Skeletal muscle satellite cell (primary cell): ENCODE measurements around the gene EPHA8.

Experiments used
- H3K27me3 ChIP-seq: 2 replicates; pipeline ENCODE4 v1.7.0; 2013; ENCODE audit warnings: low read length; ENCODE audit not compliant: control insufficient read depth, insufficient read depth
- H3K36me3 ChIP-seq: 2 replicates; pipeline ENCODE4 v1.7.0; 2013; ENCODE audit warnings: mild to moderate bottlenecking, control low read depth, low read length; ENCODE audit not compliant: insufficient read depth
- H3K4me1 ChIP-seq: 2 replicates; pipeline ENCODE4 v1.7.0; 2013; ENCODE audit warnings: low read length; ENCODE audit not compliant: control insufficient read depth, insufficient read depth
- H3K4me2 ChIP-seq: 2 replicates; pipeline ENCODE4 v1.7.0; 2013; ENCODE audit warnings: mild to moderate bottlenecking, low read length
- H3K4me3 ChIP-seq: 2 replicates; pipeline ENCODE4 v1.7.0; 2013; ENCODE audit warnings: low read length
- H3K9ac ChIP-seq: 2 replicates; pipeline ENCODE4 v1.7.0; 2013; ENCODE audit warnings: mild to moderate bottlenecking, low read depth, low read length, moderate library complexity
- H3K9me3 ChIP-seq: replicated peaks from 2 replicates; pipeline ENCODE4 v1.7.0; 2013; ENCODE audit warnings: mild to moderate bottlenecking, control low read depth, low read length

EPHA8 gene

DNA sequence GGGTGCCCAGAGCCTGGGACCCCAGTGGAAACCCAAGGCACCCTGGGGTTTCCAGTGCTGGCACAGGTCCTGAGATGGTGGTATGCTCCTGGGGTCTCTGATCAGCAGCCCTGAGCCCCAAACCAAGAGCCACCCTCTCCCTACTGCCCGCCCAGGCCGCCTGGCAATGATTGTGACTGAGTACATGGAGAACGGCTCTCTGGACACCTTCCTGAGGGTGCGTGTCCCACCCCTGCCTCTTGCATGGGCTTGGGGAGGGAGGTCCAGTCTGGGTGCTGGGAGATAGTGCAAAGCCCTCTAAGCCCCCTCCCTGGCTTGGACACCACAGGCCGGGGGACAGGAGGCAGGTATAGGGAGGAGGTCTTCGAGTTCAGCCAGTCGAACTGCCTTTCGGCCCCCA, 34.7 kb downstream of the EPHA8 start:
- Histone ChIP-seq H3K9ac (no peak overlapping the region), H3K36me3 (no peaks in the 10 kb centered on the region), H3K4me2 (no peak overlapping the region), H3K4me1 (no peaks in the 10 kb centered on the region), H3K9me3 (no peaks in the 10 kb centered on the region), H3K4me3 (no peak overlapping the region), H3K27me3 (peaks cover 42% of the 10 kb centered on the region)

DNA sequence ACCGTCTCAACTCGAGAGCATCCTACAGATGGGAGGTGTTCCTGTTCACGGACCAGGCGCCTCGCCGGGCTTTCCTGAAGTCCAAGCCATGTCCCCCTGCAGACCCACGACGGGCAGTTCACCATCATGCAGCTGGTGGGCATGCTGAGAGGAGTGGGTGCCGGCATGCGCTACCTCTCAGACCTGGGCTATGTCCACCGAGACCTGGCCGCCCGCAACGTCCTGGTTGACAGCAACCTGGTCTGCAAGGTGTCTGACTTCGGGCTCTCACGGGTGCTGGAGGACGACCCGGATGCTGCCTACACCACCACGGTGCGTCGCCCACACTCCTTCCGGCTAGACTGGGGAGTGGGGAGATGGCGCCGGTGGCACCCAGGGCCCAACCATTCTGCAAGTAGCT, 35.4 kb downstream of the EPHA8 start:
- Histone ChIP-seq H3K9ac (no peak overlapping the region), H3K4me3 (no peak overlapping the region), H3K27me3 (peaks cover 44% of the 10 kb centered on the region), H3K36me3 (no peaks in the 10 kb centered on the region), H3K4me1 (no peaks in the 10 kb centered on the region), H3K4me2 (no peak overlapping the region), H3K9me3 (no peaks in the 10 kb centered on the region)

DNA sequence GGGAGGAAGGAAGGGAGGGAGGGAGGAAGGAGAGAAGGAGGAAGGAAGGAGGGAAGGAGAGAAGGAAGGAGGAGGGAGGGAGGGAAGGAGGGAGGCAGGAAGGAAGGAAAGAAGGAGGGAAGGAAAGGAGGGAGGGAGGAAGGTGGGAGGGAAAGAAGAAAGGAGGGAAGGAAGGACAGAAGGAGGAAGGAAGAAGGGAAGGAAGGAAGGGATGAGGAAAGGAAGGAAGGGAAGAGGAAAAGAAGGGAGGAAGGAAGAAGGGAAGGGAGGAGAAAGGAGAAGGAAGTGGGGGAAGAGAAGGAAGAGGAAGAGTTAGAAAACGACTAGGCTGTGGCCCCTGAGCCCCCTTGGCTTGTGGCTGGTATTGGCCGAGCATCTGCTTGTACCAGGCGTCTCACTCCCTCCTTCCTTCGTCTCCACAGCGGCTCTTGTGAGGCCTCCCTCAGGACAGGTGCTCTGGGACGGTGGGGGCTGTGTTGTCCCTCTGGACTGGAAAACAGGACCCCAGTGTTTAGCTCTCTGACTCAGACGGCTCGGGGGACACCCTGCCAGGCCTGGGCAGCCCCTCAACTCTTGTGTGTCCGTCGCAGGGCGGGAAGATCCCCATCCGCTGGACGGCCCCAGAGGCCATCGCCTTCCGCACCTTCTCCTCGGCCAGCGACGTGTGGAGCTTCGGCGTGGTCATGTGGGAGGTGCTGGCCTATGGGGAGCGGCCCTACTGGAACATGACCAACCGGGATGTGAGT, 37.0 kb downstream of the EPHA8 start:
- Histone ChIP-seq H3K4me1 (no peaks in the 10 kb centered on the region), H3K9me3 (no peaks in the 10 kb centered on the region), H3K9ac (no peak overlapping the region), H3K27me3 (peaks cover 53% of the 10 kb centered on the region), H3K4me2 (no peak overlapping the region), H3K4me3 (no peak overlapping the region), H3K36me3 (no peaks in the 10 kb centered on the region)

DNA sequence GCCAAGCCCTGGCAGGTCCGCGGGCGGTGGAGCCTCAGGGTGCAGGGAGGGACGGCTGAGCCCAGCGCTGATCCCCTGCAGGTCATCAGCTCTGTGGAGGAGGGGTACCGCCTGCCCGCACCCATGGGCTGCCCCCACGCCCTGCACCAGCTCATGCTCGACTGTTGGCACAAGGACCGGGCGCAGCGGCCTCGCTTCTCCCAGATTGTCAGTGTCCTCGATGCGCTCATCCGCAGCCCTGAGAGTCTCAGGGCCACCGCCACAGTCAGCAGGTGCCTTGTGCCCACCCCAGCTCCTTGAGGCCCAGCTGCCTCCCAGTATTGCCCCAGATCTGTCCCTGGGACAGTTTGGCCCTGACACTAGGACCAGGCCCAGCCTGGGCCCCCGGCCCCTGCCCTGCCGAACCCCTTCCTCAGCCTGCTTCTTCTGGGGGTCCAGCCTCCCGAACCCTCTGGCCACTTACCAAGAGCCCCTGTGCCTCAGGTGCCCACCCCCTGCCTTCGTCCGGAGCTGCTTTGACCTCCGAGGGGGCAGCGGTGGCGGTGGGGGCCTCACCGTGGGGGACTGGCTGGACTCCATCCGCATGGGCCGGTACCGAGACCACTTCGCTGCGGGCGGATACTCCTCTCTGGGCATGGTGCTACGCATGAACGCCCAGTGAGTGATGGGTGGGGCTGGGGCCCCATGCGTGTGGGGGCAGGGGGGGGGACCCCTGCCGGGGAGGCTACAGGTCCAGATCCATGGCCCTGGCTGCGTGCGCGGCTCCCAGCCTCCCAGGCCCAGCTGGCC, 37.7 kb downstream of the EPHA8 start:
- H3K9me3 ChIP-seq: no peaks in the 10 kb centered on the region
- H3K4me2 ChIP-seq: no peak overlapping the region
- peaks cover 54% of the 10 kb centered on the region for H3K27me3 ChIP-seq
- H3K36me3 ChIP-seq: no peaks in the 10 kb centered on the region
- no peak overlapping the region for H3K9ac ChIP-seq
- H3K4me3 ChIP-seq: no peak overlapping the region
- H3K4me1 ChIP-seq: no peaks in the 10 kb centered on the region

DNA sequence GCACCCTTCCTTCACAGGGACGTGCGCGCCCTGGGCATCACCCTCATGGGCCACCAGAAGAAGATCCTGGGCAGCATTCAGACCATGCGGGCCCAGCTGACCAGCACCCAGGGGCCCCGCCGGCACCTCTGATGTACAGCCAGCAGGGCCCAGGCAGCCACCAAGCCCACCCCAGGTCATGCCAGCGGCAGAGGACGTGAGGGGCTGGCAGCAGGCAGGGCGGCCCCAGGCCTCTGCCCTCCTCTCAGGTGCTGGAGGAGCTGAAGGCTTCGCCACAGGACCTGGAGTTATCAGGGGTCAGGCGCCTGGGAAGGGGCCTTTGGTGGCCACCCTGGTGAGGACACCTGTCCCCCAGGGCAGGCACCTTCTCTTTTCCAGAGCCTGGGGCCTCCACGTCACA, 38.3 kb downstream of the EPHA8 start:
- H3K4me3 ChIP-seq: no peak overlapping the region
- H3K36me3 ChIP-seq: no peaks in the 10 kb centered on the region
- no peak overlapping the region for H3K9ac ChIP-seq
- no peak overlapping the region for H3K4me2 ChIP-seq
- H3K4me1 ChIP-seq: no peaks in the 10 kb centered on the region
- peaks cover 60% of the 10 kb centered on the region for H3K27me3 ChIP-seq
- H3K9me3 ChIP-seq: no peaks in the 10 kb centered on the region

DNA sequence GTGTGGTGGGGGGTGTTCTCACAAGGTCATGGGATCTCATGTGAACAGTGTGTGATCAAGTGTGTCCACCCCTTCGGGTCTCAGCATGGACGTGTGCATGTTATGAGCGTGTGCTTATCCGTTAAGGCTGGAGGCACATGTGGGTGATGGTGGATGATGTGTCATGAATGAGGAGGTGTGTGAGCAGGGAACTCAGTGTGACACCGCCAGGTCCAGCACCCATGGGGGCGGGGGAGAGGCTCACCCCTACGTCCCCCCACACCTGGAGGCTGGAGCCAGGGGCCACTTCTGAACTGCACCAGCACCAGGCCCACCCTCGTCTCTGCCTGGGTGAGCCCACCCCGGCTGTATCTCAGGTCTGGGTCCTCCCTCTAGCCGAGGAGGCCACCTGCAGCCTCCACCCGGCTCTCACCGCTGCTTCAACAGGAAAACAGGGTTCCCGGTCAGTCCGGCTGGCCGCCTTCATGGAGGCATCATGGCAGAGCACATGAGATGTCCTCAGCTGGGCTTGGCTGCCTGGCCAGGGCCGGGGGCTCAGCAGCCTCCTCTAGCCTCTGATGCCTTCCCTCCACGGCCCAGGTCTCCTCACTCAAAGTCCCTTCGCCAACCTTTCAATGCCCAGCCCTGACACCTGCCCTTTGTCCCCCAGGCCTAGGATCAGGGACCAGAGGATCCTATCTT, 38.9 kb downstream of the EPHA8 start:
- H3K4me1 ChIP-seq: no peaks in the 10 kb centered on the region
- H3K4me3 ChIP-seq: no peak overlapping the region
- no peaks in the 10 kb centered on the region for H3K36me3 ChIP-seq
- H3K9me3 ChIP-seq: no peaks in the 10 kb centered on the region
- no peak overlapping the region for H3K4me2 ChIP-seq
- peaks cover 65% of the 10 kb centered on the region for H3K27me3 ChIP-seq
- no peak overlapping the region for H3K9ac ChIP-seq

DNA sequence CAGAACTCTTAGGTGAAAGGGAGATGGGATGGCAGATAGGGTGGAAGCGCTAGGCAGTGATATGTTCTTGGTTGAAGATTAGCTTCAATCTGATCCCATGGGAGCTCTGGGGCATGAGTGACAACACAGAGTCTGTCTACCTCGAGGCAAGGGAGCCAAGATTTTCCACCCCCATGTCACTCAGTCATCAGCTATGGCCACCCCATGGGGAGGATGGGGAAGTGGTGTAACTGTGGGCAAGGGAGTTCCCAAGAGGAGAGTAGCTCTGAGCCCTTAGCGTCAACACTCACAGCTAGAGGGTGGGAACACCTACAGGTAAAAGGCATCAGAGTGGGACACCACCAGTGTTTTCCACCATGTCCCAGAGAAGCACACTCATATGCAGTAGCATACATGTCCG, 42.9 kb downstream of the EPHA8 start:
- Histone ChIP-seq H3K9me3 (no peaks in the 10 kb centered on the region), H3K4me2 (no peak overlapping the region), H3K4me3 (no peak overlapping the region), H3K27me3 (peaks cover 67% of the 10 kb centered on the region), H3K4me1 (no peaks in the 10 kb centered on the region), H3K36me3 (no peaks in the 10 kb centered on the region), H3K9ac (no peak overlapping the region)

DNA sequence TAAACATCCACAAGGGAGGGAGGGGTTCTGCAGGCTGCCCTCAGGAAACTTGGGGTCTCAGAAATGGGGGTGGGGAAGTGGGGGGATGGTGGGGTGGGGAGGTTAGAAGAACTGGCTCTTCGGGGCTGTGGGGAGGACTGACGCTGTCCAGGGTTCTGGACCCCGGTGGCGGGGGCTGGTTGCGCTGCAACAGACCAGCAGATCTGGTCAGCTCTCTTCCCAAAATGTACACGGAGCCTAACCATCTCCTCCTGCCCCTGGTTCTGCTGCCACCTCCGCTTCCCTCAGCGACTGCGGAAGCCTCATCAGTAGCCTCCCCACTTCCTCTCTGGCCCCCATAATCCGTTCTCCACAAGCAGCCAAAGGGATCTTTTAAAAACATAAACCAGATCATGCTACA, 43.9 kb downstream of the EPHA8 start:
- Histone ChIP-seq H3K4me1 (no peaks in the 10 kb centered on the region), H3K4me3 (no peak overlapping the region), H3K36me3 (no peaks in the 10 kb centered on the region), H3K27me3 (peaks cover 63% of the 10 kb centered on the region), H3K9me3 (no peaks in the 10 kb centered on the region), H3K4me2 (no peak overlapping the region), H3K9ac (no peak overlapping the region)

DNA sequence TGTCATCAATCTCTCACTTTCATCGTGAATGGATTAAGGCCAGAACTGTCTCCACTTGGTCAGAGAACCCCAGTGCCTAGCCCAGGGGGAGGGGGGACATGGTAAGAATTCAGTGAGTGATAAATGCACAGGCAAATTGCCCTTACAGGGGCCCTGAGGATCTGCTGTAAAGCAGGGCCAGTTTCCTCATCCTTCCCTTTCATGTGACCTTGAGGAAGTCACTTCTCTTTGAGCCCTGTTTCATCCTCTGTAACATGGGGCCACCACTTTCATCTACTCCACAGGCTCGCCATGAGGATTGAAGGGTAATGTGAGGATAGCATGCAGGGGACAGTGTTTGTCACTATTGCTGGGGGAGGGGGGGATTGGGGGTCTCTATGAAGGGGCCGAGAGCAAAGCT, 45.1 kb downstream of the EPHA8 start:
- Histone ChIP-seq H3K9me3 (no peaks in the 10 kb centered on the region), H3K9ac (no peak overlapping the region), H3K27me3 (peaks cover 67% of the 10 kb centered on the region), H3K36me3 (no peaks in the 10 kb centered on the region), H3K4me3 (no peak overlapping the region), H3K4me1 (no peaks in the 10 kb centered on the region), H3K4me2 (no peak overlapping the region)

DNA sequence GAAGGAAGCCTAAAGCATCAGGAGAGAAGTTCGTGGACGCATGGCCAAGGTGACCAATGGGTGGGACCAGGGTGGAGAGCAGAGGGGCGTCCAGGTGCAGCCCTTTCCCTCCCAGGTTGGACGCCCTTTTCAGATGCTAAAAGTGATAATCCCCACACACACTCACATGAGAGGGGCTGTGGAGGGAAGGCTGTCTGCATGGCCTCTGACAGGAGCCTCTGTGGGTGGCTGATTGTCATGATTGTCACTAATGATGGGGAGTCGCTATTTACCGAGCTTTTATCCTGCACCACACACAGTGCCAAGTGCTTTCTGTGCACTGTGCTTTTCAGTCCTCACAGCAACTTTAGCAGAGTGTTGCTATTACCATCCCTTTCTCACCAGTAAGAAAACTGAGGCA, 46.0 kb downstream of the EPHA8 start:
- Histone ChIP-seq H3K4me3 (no peak overlapping the region), H3K4me1 (no peaks in the 10 kb centered on the region), H3K9ac (no peak overlapping the region), H3K4me2 (no peak overlapping the region), H3K27me3 (peaks cover 66% of the 10 kb centered on the region), H3K9me3 (no peaks in the 10 kb centered on the region), H3K36me3 (no peaks in the 10 kb centered on the region)

DNA sequence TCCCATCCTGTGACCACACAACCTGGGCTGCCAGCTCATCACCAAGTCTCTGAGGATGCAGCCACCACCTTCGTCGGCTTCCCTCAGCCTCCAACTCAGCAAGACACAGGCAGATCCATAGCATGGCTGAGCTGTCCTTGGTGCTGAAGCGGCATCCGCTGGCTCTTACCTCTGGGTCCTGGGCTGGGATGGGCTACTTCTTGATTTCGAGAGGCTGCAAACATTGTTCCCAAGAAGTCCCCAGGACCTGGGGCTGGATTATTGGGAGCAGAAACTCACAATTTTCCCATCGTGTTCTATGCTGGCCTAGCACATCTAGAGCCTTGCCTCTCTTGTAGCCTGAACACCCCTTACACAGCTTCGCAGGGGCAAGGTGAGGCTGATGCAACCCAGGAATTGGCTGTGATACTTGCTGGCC, 48.2 kb downstream of the EPHA8 start:
- Histone ChIP-seq H3K4me1 (no peaks in the 10 kb centered on the region), H3K9me3 (no peaks in the 10 kb centered on the region), H3K36me3 (no peaks in the 10 kb centered on the region), H3K27me3 (peaks cover 62% of the 10 kb centered on the region), H3K4me2 (no peak overlapping the region), H3K9ac (no peak overlapping the region), H3K4me3 (no peak overlapping the region)
